GM13976 (cell line): ENCODE measurements around the gene SPATA31C2.
"Not testable (repeated sequence)": the region's sequence is repeated elsewhere in the genome, so short reads cannot be mapped to it uniquely, and the experiment has no call there.

Experiments
- DNase-seq: peaks from one replicate; pipeline ENCODE4 v3.0.0; 2012; ENCODE audit warnings: low spot score
- CTCF ChIP-seq: IDR thresholded peaks from 2 replicates; pipeline ENCODE4 v1.5.1; 2012; ENCODE audit warnings: borderline replicate concordance, mild to moderate bottlenecking; ENCODE audit not compliant: insufficient read depth; ENCODE audit errors: extremely low read depth, missing control alignments, control extremely low read depth
- in situ Hi-C: fragments of 300-500 bp; cut with MboI; formaldehyde crosslinking; loops from one replicate; pipeline ENCODE4 v1.12.0; 2022; ENCODE audit warnings: low sequenced_read_pairs, mixed read lengths, inconsistent platforms; ENCODE audit not compliant: unreplicated experiment

The SPATA31C2 gene

GRCh38 chr9:88168564-88168963, 30.3 kb upstream of the SPATA31C2 start:
- in situ Hi-C loops, result no loop called here
- no peak for TF ChIP-seq CTCF
- DNase-seq, result no peak

- in situ Hi-C loops, result no loop called here
- no peak for TF ChIP-seq CTCF
- no peak for DNase-seq
These were observed 28.4 kb upstream of the SPATA31C2 start for GRCh38 chr9:88166660-88167059.

- in situ Hi-C loops, result no loop called here
- no peak for DNase-seq
- no peak for TF ChIP-seq CTCF
These were observed 26.6 kb upstream of the SPATA31C2 start for GRCh38 chr9:88164850-88165249.

- no peak for DNase-seq
- no peak for TF ChIP-seq CTCF
- in situ Hi-C loops, result no loop called here
These were observed 22.9 kb upstream of the SPATA31C2 start for GRCh38 chr9:88161144-88161543.

- TF ChIP-seq CTCF, result no peak
- DNase-seq, result no peak
- in situ Hi-C loops, result no loop called here
These were observed 5.8 kb upstream of the SPATA31C2 start for GRCh38 chr9:88143957-88144625.

- no peak for DNase-seq
- TF ChIP-seq CTCF, result no peak
- in situ Hi-C loops, result no loop called here
These were observed 4.9 kb upstream of the SPATA31C2 start for GRCh38 chr9:88143179-88143578.

GRCh38 chr9:88133552-88133951, 4.7 kb downstream of the SPATA31C2 start:
- DNase-seq, in situ Hi-C loops: not testable (repeated sequence)

- DNase-seq, in situ Hi-C loops: not testable (repeated sequence)
These were observed 8.7 kb downstream of the SPATA31C2 start for GRCh38 chr9:88129556-88129955.

- in situ Hi-C loops, DNase-seq: not testable (repeated sequence)
These were observed 10.5 kb downstream of the SPATA31C2 start for GRCh38 chr9:88127700-88128300.

GRCh38 chr9:88123413-88123812, 14.9 kb downstream of the SPATA31C2 start:
- DNase-seq, in situ Hi-C loops: not testable (repeated sequence)

GRCh38 chr9:88118121-88118520, 20.2 kb downstream of the SPATA31C2 start:
- DNase-seq, in situ Hi-C loops: not testable (repeated sequence)
